ENCODE results near the gene RAB40A.

RAB40A gene

DNA sequence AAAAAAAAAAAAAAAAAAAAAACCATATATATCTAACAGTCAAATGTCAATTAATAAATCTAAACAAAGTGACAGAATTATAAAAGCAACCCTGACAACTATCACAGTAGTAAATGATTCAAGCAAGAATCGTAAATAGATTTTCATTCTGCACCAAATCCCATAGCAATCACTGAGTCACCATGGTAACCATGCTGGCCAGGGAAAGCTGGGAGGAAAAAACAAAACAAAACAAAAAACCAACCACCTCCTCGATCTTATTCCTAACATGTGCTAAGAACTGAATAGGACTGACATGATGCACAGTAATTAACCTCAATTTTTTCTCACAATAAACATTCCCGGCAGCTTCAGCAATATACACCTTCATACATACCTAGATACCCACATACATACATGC, 30.6 kb upstream of the RAB40A start:
- no peaks in the 10 kb centered on the region for H3K9me3 ChIP-seq (ENCODE audit: insufficient read depth, low read depth, low read length)
- no peaks in the 10 kb centered on the region for H4K20me1 ChIP-seq (ENCODE audit: insufficient read depth, low read length, poor library complexity, severe bottlenecking)
- H3K4me2 ChIP-seq (ENCODE audit: low read depth, low read length, poor library complexity, severe bottlenecking), result no peak overlapping the region
- no peaks in the 10 kb centered on the region for H3K79me2 ChIP-seq (ENCODE audit: insufficient read depth, low read length)
- no peaks in the 10 kb centered on the region for H3K27me3 ChIP-seq (ENCODE audit: insufficient read depth, low read length, poor library complexity, severe bottlenecking)
- H3F3A ChIP-seq (ENCODE audit: low read depth), result no peaks in the 10 kb centered on the region
- no peak overlapping the region for H3K9ac ChIP-seq (ENCODE audit: low read depth, low read length, poor library complexity, severe bottlenecking)
- H3K36me3 ChIP-seq (ENCODE audit: insufficient read depth, low read length), result no peaks in the 10 kb centered on the region
- no peaks in the 10 kb centered on the region for H3K9me2 ChIP-seq (replicated peaks; ENCODE audit: low read depth, low read length)
- no peak overlapping the region for H2AFZ ChIP-seq (ENCODE audit: low read length)
- no peak overlapping the region for H3K4me3 ChIP-seq (ENCODE audit: low read length, poor library complexity, severe bottlenecking)
- no peak for TF ChIP-seq EZH2phosphoT487 (IDR thresholded peaks at IDR 0.05; ENCODE audit: borderline replicate concordance)
- TF ChIP-seq, protein P1, sequence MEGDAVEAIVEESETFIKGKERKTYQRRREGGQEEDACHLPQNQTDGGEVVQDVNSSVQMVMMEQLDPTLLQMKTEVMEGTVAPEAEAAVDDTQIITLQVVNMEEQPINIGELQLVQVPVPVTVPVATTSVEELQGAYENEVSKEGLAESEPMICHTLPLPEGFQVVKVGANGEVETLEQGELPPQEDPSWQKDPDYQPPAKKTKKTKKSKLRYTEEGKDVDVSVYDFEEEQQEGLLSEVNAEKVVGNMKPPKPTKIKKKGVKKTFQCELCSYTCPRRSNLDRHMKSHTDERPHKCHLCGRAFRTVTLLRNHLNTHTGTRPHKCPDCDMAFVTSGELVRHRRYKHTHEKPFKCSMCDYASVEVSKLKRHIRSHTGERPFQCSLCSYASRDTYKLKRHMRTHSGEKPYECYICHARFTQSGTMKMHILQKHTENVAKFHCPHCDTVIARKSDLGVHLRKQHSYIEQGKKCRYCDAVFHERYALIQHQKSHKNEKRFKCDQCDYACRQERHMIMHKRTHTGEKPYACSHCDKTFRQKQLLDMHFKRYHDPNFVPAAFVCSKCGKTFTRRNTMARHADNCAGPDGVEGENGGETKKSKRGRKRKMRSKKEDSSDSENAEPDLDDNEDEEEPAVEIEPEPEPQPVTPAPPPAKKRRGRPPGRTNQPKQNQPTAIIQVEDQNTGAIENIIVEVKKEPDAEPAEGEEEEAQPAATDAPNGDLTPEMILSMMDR (conservative IDR thresholded peaks at IDR 0.05; ENCODE audit: low read length), result no peak
- no peaks in the 10 kb centered on the region for H3K4me1 ChIP-seq (ENCODE audit: insufficient read depth, low read length, poor library complexity, severe bottlenecking)

DNA sequence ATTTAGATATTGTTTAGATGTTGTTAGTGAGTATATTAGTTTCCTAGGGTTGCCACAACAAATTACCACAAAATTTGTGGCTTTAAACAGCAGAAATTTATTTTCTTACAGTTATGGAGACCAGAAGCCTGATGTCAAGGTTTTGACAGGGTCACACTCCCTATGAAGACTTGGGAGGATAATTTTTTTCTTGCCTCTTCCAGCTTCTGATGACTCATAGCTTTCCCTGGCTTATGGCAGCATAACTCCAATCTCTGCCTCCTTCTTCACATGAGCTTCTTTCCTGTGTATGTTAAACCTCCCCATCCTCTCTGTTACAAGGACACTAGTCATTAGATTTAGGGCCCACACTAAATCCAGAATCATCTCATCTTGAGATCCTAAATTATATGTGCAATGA, 20.9 kb upstream of the RAB40A start:
- Histone ChIP-seq H3K79me2 (ENCODE audit: insufficient read depth, low read length) (no peaks in the 10 kb centered on the region), H3K9ac (ENCODE audit: low read depth, low read length, poor library complexity, severe bottlenecking) (no peak overlapping the region), H3K27me3 (ENCODE audit: insufficient read depth, low read length, poor library complexity, severe bottlenecking) (no peaks in the 10 kb centered on the region), H4K20me1 (ENCODE audit: insufficient read depth, low read length, poor library complexity, severe bottlenecking) (no peaks in the 10 kb centered on the region), H2AFZ (ENCODE audit: low read length) (no peak overlapping the region), H3K36me3 (ENCODE audit: insufficient read depth, low read length) (no peaks in the 10 kb centered on the region), H3K4me1 (ENCODE audit: insufficient read depth, low read length, poor library complexity, severe bottlenecking) (no peaks in the 10 kb centered on the region), H3K4me3 (ENCODE audit: low read length, poor library complexity, severe bottlenecking) (no peak overlapping the region), H3F3A (ENCODE audit: low read depth) (no peaks in the 10 kb centered on the region), H3K4me2 (ENCODE audit: low read depth, low read length, poor library complexity, severe bottlenecking) (no peak overlapping the region), H3K9me3 (ENCODE audit: insufficient read depth, low read depth, low read length) (no peaks in the 10 kb centered on the region), H3K9me2 (replicated peaks; ENCODE audit: low read depth, low read length) (no peaks in the 10 kb centered on the region)
- TF ChIP-seq, protein P1 (conservative IDR thresholded peaks at IDR 0.05; ENCODE audit: low read length), result no peak
- TF ChIP-seq EZH2phosphoT487 (IDR thresholded peaks at IDR 0.05; ENCODE audit: borderline replicate concordance), result no peak

DNA sequence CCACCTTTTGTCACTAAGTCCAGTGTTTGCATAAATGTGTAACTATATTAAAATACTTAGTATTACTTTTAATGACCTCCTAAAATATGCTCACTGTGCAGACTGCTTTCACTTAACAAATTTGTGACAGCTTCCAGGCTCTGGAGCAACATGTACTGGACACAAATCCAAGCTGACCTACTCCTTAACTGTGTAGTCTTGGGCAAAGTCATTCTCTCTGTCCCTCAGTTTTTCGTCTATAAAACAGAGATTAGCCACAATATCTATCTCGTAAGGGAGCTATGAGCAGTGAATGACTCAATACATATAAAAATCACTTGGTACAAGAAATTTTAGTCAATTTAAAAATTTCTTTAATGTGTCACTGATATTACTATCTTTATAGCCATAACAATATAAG, 20.4 kb upstream of the RAB40A start:
- H3K36me3 ChIP-seq (ENCODE audit: insufficient read depth, low read length), result no peaks in the 10 kb centered on the region
- no peak overlapping the region for H2AFZ ChIP-seq (ENCODE audit: low read length)
- H3K27me3 ChIP-seq (ENCODE audit: insufficient read depth, low read length, poor library complexity, severe bottlenecking), result no peaks in the 10 kb centered on the region
- H3K9me3 ChIP-seq (ENCODE audit: insufficient read depth, low read depth, low read length), result no peaks in the 10 kb centered on the region
- no peaks in the 10 kb centered on the region for H3K4me1 ChIP-seq (ENCODE audit: insufficient read depth, low read length, poor library complexity, severe bottlenecking)
- no peaks in the 10 kb centered on the region for H3F3A ChIP-seq (ENCODE audit: low read depth)
- no peaks in the 10 kb centered on the region for H4K20me1 ChIP-seq (ENCODE audit: insufficient read depth, low read length, poor library complexity, severe bottlenecking)
- H3K4me2 ChIP-seq (ENCODE audit: low read depth, low read length, poor library complexity, severe bottlenecking), result no peak overlapping the region
- no peak overlapping the region for H3K4me3 ChIP-seq (ENCODE audit: low read length, poor library complexity, severe bottlenecking)
- TF ChIP-seq EZH2phosphoT487 (IDR thresholded peaks at IDR 0.05; ENCODE audit: borderline replicate concordance), result no peak
- TF ChIP-seq, protein P1 (conservative IDR thresholded peaks at IDR 0.05; ENCODE audit: low read length), result no peak
- H3K9ac ChIP-seq (ENCODE audit: low read depth, low read length, poor library complexity, severe bottlenecking), result no peak overlapping the region
- no peaks in the 10 kb centered on the region for H3K79me2 ChIP-seq (ENCODE audit: insufficient read depth, low read length)
- no peaks in the 10 kb centered on the region for H3K9me2 ChIP-seq (replicated peaks; ENCODE audit: low read depth, low read length)

Measured in Loucy (cell line).